Erythroblast (primary cell): ENCODE measurements around the gene CDC42SE2.

Source experiments
- GATA1 ChIP-seq: IDR thresholded peaks from 2 replicates; pipeline ENCODE4 v1.6.1; 2011; ENCODE audit warnings: low read depth, mild to moderate bottlenecking, control low read depth, low read length, moderate library complexity
- POLR2A ChIP-seq: IDR thresholded peaks from 2 replicates; pipeline ENCODE4 v1.6.1; 2011; ENCODE audit warnings: mild to moderate bottlenecking, low read length

- TF ChIP-seq POLR2A (peak; percentile 15), GATA1 (no peak)
Measured at GRCh38 chr5:131252824-131253171, 11.1 kb upstream of the CDC42SE2 start.
